H1 (cell line): ENCODE measurements around the gene PGM2. TPM values are rescaled to one million over a fixed set of nuclear protein-coding genes. Genes with fewer than 3 reads are reported as not detected.

ENCODE experiments used
- ATF2 ChIP-seq: IDR thresholded peaks from 2 replicates; pipeline ENCODE4 v1.6.1; 2012; ENCODE audit warnings: low read length, inconsistent platforms
- ATF3 ChIP-seq: IDR thresholded peaks from 2 replicates; pipeline ENCODE4 v1.6.1; 2011; ENCODE audit warnings: low read depth, mild to moderate bottlenecking, low read length; ENCODE audit not compliant: insufficient read depth
- CHD1 ChIP-seq: IDR thresholded peaks from 2 replicates; pipeline ENCODE4 v1.6.1; 2012; ENCODE audit warnings: low read depth, low read length, improper control_type of control experiment
- CHD7 ChIP-seq: fragments of 300-600 bp; sonication (generic); IDR thresholded peaks from 2 replicates; pipeline ENCODE4 v1.7.1; 2012; ENCODE audit warnings: low read length, moderate library complexity, mild to moderate bottlenecking, inconsistent platforms; ENCODE audit not compliant: insufficient replicate concordance
- GABPA ChIP-seq: IDR thresholded peaks from 2 replicates; pipeline ENCODE4 v1.6.1; 2011; ENCODE audit warnings: mild to moderate bottlenecking, low read length, moderate library complexity, borderline replicate concordance; ENCODE audit not compliant: insufficient read depth
- JUND ChIP-seq: IDR thresholded peaks from 2 replicates; pipeline ENCODE4 v1.6.1; 2011; ENCODE audit warnings: mild to moderate bottlenecking, improper control_type of control experiment, low read length
- NANOG ChIP-seq: IDR thresholded peaks from 2 replicates; pipeline ENCODE4 v1.6.1; 2011; ENCODE audit warnings: low read length, low read depth, mild to moderate bottlenecking, inconsistent platforms; ENCODE audit not compliant: insufficient read depth, poor library complexity, severe bottlenecking
- NRF1 ChIP-seq: IDR thresholded peaks from 2 replicates; pipeline ENCODE4 v1.6.1; 2011; ENCODE audit warnings: mild to moderate bottlenecking, low read depth, low read length, improper control_type of control experiment
- RXRA ChIP-seq: IDR thresholded peaks from 2 replicates; pipeline ENCODE4 v1.6.1; 2011; ENCODE audit warnings: low read depth, mild to moderate bottlenecking, low read length, moderate library complexity; ENCODE audit not compliant: insufficient read depth
- polyA plus RNA-seq, 7 experiments: library from polyadenylated mRNA; depleted of rRNA in 3 of 7; stranded (reverse) in 5 of 7; unstranded in 2 of 7; fragments of >200 nt in 5 of 7; fragments of 200-250 nt in 2 of 7; gene quantifications; 1 replicate in 5 of 7; 2 replicates in 1 of 7; 4 replicates in 1 of 7; pipeline versions ENCODE4 v1.2.1 to v1.2.3, GENCODE V29; 2011 to 2013; ENCODE audit warnings: missing spikeins in 2 of 7, mixed read lengths in 2 of 7
- total RNA-seq: library from RNA; stranded (reverse); fragmentation: NEBNext Ultra II Directional; extraction: Animal tissue kit (Norgen Biotek cat#: 25700); gene quantifications from 2 replicates; pipeline ENCODE4 v1.2.1, GENCODE V29; 2021

The PGM2 gene
- total and polyA plus RNA-seq, 2 of the 8 experiments (the other 6 are each of a cell fraction or from before 2014, with no cell fraction given) = 7.7 to 38.0 TPM

GRCh38 chr4:37839426-37839825, 12.9 kb downstream of the PGM2 start (continued):
- TF ChIP-seq CHD7 = no peak
- no peak for TF ChIP-seq CHD1
- TF ChIP-seq RXRA = no peak
- no peak for TF ChIP-seq ATF2
- TF ChIP-seq NRF1 = no peak
- no peak for TF ChIP-seq JUND
- TF ChIP-seq GABPA = no peak
- no peak for TF ChIP-seq ATF3
- no peak for TF ChIP-seq NANOG
